ENCODE data around the gene TTLL8. TPM values are rescaled to one million over a fixed set of nuclear protein-coding genes. Genes with fewer than 3 reads are reported as not detected.

The TTLL8 gene
- total and polyA plus RNA-seq, 4 donors: not detected

GRCh38 chr22:49997932-49998717 lies 60.0 kb downstream of the TTLL8 start:
- Histone ChIP-seq H3K36me3 (ENCODE audit: control insufficient read depth in 4 of 4, insufficient read depth in 3 of 4, low read depth in 1 of 4, low read length in 3 of 4) (no peaks in the 10 kb centered on the region), H3K27me3 (ENCODE audit: control insufficient read depth in 4 of 4, insufficient read depth in 4 of 4, low read length in 3 of 4) (no peaks in the 10 kb centered on the region), H3K9ac (ENCODE audit: low read depth in 1 of 2, low read length in 2 of 2) (no peak overlapping the region), H3K27ac (ENCODE audit: low read depth in 1 of 2, low read length in 2 of 2) (no peak overlapping the region), H3K4me3 (ENCODE audit: low read depth in 1 of 3, low read length in 3 of 3) (no peak overlapping the region), H3K4me1 (ENCODE audit: control insufficient read depth in 4 of 4, insufficient read depth in 4 of 4, low read length in 3 of 4) (peaks cover 0 to 6% (median 2%) of the 10 kb centered on the region in 4 donors), H3K9me3 (ENCODE audit: control insufficient read depth in 4 of 4, low read length in 3 of 4) (no peaks in the 10 kb centered on the region)
- 96% methylated on average over 21 of the region's 21 CpGs for WGBS
- TF ChIP-seq SP1 (IDR thresholded peaks at IDR 0.05) (no peak), ZBTB33 (IDR thresholded peaks at IDR 0.05) (no peak), ATF3 (IDR thresholded peaks at IDR 0.05) (no peak), HNF4G (IDR thresholded peaks at IDR 0.05) (no peak), YY1 (IDR thresholded peaks at IDR 0.05) (no peak), FOXA1 (IDR thresholded peaks at IDR 0.05) (no peak), NR2F2 (IDR thresholded peaks at IDR 0.05) (no peak), HNF4A (conservative IDR thresholded peaks at IDR 0.05) (no peak), MAX (IDR thresholded peaks at IDR 0.05) (no peak), RAD21 (IDR thresholded peaks at IDR 0.05) (no peak), RXRA (IDR thresholded peaks at IDR 0.05) (no peak), JUND (IDR thresholded peaks at IDR 0.05) (no peak), EGR1 (IDR thresholded peaks at IDR 0.05; ENCODE audit: low read depth in 2 of 2) (no peak), REST (IDR thresholded peaks at IDR 0.05) (no peak), GABPA (IDR thresholded peaks at IDR 0.05 in 1 of 2, conservative IDR thresholded peaks at IDR 0.05 in 1 of 2) (no peak)
- no peak for DNase-seq (ENCODE audit: low spot score)

- peaks cover 0 to 6% (median 3%) of the 10 kb centered on the region in 4 donors for H3K4me1 ChIP-seq (ENCODE audit: control insufficient read depth in 4 of 4, insufficient read depth in 4 of 4, low read length in 3 of 4)
- H3K9ac ChIP-seq (ENCODE audit: low read depth in 1 of 2, low read length in 2 of 2): no peak overlapping the region
These were observed 60.9 kb downstream of the TTLL8 start for GRCh38 chr22:49997251-49997599.

More at GRCh38 chr22:49997251-49997599, 60.9 kb downstream of the TTLL8 start:
- Histone ChIP-seq H3K9me3 (ENCODE audit: control insufficient read depth in 4 of 4, low read length in 3 of 4) (no peaks in the 10 kb centered on the region), H3K27ac (ENCODE audit: low read depth in 1 of 2, low read length in 2 of 2) (no peak overlapping the region), H3K4me3 (ENCODE audit: low read depth in 1 of 3, low read length in 3 of 3) (no peak overlapping the region), H3K27me3 (ENCODE audit: control insufficient read depth in 4 of 4, insufficient read depth in 4 of 4, low read length in 3 of 4) (no peaks in the 10 kb centered on the region), H3K36me3 (ENCODE audit: control insufficient read depth in 4 of 4, insufficient read depth in 3 of 4, low read depth in 1 of 4, low read length in 3 of 4) (no peaks in the 10 kb centered on the region)
- 84% methylated on average over 12 of the region's 12 CpGs for WGBS
- DNase-seq (ENCODE audit: low spot score): no peak
- no peak for TF ChIP-seq REST (IDR thresholded peaks at IDR 0.05)
- TF ChIP-seq RAD21 (IDR thresholded peaks at IDR 0.05): no peak
- no peak for TF ChIP-seq ATF3 (IDR thresholded peaks at IDR 0.05)
- no peak for TF ChIP-seq HNF4G (IDR thresholded peaks at IDR 0.05)
- no peak for TF ChIP-seq RXRA (IDR thresholded peaks at IDR 0.05)
- no peak for TF ChIP-seq MAX (IDR thresholded peaks at IDR 0.05)
- TF ChIP-seq CTCF (IDR thresholded peaks at IDR 0.05; ENCODE audit: low read depth, low read length, missing input control): no peak
- no peak for TF ChIP-seq SP1 (IDR thresholded peaks at IDR 0.05)
